Tibial nerve (tissue), 4 donors: Measurements from ENCODE around the gene AUTS2. TPM values are rescaled to one million over a fixed set of nuclear protein-coding genes. Genes with fewer than 3 reads are reported as not detected.

Source experiments
- DNase-seq, 2 donors: peaks; one replicate each; pipeline ENCODE4 v3.0.0-alpha.2; 2019; ENCODE audit warnings: low spot score in 2 of 2
- H3K27ac ChIP-seq, 4 donors: fragments of 200-600 bp; sonication (generic) in 3 of 4; one replicate each; pipeline ENCODE4 v1.5.1; 2017 to 2019; ENCODE audit warnings: mild to moderate bottlenecking in 1 of 4
- H3K27me3 ChIP-seq, 2 donors: fragments of 200-600 bp; sonication (generic) in 1 of 2; one replicate each; pipeline versions ENCODE4 v1.5.1 to v1.6.0; 2017 to 2019
- H3K36me3 ChIP-seq, 3 donors: fragments of 200-600 bp; sonication (generic); one replicate each; pipeline ENCODE4 v1.5.1; 2018 to 2019
- H3K4me1 ChIP-seq, 4 donors: fragments of 200-600 bp; sonication (generic) in 3 of 4; one replicate each; pipeline ENCODE4 v1.5.1; 2017 to 2019
- H3K4me3 ChIP-seq, 4 donors: fragments of 200-600 bp; sonication (generic) in 3 of 4; one replicate each; pipeline ENCODE4 v1.5.1; 2017 to 2019; ENCODE audit warnings: mild to moderate bottlenecking in 1 of 4, moderate library complexity in 1 of 4
- H3K9me3 ChIP-seq, 4 donors: fragments of 200-600 bp; sonication (generic) in 3 of 4; one replicate each; pipeline ENCODE4 v1.5.1; 2017 to 2019
- CTCF ChIP-seq, 5 experiments: fragments of 200-600 bp in 3 of 5; fragments of 450-650 bp in 2 of 5; sonication (generic) in 3 of 5; IDR thresholded peaks; one replicate each; pipeline ENCODE4 v1.5.1; 2016 to 2019; ENCODE audit warnings: antibody characterized with exemption in 5 of 5, mild to moderate bottlenecking in 3 of 5, moderate library complexity in 2 of 5
- EP300 ChIP-seq, 2 donors: sonication (generic); formaldehyde crosslinking; IDR thresholded peaks; one replicate each; pipeline ENCODE4 v1.6.1; 2017; ENCODE audit warnings: antibody characterized with exemption in 2 of 2, mild to moderate bottlenecking in 1 of 2
- POLR2A ChIP-seq, 2 donors: fragments of 450-650 bp; IDR thresholded peaks; one replicate each; pipeline ENCODE4 v1.6.1; 2017; ENCODE audit warnings: antibody characterized with exemption in 2 of 2, mild to moderate bottlenecking in 2 of 2, moderate library complexity in 2 of 2
- WGBS, 2 donors: methylation state at CpG; one replicate each; pipeline ENCODE4 v1.1.5; 2018; 5-methylcytosine and 5-hydroxymethylcytosine counted together
- total RNA-seq, 4 donors: library from RNA; depleted of rRNA; stranded (reverse); fragments of >200 nt; gene quantifications; one replicate each; pipeline ENCODE4 v1.1.0, GENCODE V29; 2016

AUTS2 gene
- total RNA-seq, 4 donors from 2014 or later, result 56.6 to 87.9 (median 71.6) TPM

DNA sequence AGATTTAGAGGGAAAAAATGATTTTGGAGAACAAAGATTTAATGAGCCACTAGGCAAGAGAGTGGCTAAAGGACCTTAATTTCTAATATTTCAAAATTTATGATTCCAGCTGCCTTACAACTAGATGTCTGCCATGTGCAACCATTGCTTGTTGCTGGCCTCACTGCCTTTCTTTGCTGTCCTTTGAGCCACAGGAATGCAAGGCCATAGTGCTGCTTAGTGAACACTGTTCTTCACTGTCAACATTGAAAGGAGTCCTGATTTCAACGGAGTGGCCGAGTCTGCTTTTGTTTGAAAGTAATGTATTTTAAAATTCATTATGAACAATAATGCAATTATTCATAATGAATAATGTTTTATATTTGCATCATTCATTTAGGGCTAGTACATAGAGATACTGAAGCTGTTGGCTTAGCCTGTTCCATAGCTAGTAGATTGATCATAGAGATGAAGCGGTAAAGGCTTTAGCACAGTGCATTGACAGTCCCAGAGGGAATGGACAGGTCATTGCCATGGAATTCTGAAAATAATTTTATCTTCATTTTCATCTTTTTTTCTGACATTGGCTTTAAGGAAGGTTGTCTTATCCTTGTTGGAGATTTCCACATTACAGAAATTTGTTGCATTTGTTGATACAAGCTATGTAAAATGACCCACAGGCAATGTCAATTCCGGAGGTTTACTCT lies 544.1 kb downstream of the AUTS2 start:
- 74 to 75% methylated on average over 4 of the region's 4 CpGs for WGBS, 2 donors
- Histone ChIP-seq H3K4me3 (no peak overlapping the region), H3K4me1 (peaks cover 0 to 4% (median 0%) of the 10 kb centered on the region in 4 donors), H3K27ac (no peak overlapping the region), H3K9me3 (no peaks in the 10 kb centered on the region), H3K27me3 (no peaks in the 10 kb centered on the region), H3K36me3 (no peaks in the 10 kb centered on the region)
- no peak for DNase-seq
- TF ChIP-seq EP300 (IDR thresholded peaks at IDR 0.05) (no peak), POLR2A (IDR thresholded peaks at IDR 0.05) (no peak), CTCF (IDR thresholded peaks at IDR 0.05) (no peak)

- Histone ChIP-seq H3K9me3 (no peaks in the 10 kb centered on the region), H3K4me1 (peaks cover 0 to 4% (median 0%) of the 10 kb centered on the region in 4 donors), H3K27me3 (no peaks in the 10 kb centered on the region), H3K4me3 (no peak overlapping the region), H3K27ac (no peak overlapping the region), H3K36me3 (no peaks in the 10 kb centered on the region)
- DNase-seq, result no peak
- WGBS, 2 donors, result 70 to 75% methylated on average over 5 of the region's 5 CpGs
- TF ChIP-seq CTCF (IDR thresholded peaks at IDR 0.05), result no peak
- TF ChIP-seq EP300 (IDR thresholded peaks at IDR 0.05), result no peak
- no peak for TF ChIP-seq POLR2A (IDR thresholded peaks at IDR 0.05)
Measured at GRCh38 chr7:70143075-70144044, 545.1 kb downstream of the AUTS2 start.

DNA sequence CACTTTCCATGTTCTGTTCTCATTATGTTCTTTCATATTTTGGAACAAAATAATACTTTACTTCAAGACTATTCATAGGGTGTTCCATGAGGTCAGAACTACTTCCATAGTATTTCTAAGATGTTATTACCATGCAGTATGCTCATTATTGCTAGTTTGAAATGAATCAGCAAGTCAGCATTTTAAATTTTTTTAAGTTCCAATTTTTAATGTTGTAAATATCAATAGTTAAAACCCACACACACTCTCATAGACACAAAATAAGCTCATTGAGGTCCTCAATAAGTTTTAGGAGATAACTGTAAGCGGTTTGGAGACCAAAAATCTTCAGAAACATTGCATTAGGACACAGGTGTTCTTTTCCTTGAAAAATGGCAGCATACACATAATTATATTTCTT lies 550.7 kb downstream of the AUTS2 start:
- Histone ChIP-seq H3K36me3 (no peaks in the 10 kb centered on the region), H3K4me3 (no peak overlapping the region), H3K27me3 (no peaks in the 10 kb centered on the region), H3K27ac (no peak overlapping the region), H3K9me3 (peaks cover 0 to 19% (median 0%) of the 10 kb centered on the region in 4 donors), H3K4me1 (peaks cover 0 to under 1% (median 0%) of the 10 kb centered on the region in 4 donors)
- DNase-seq, result no peak
- no peak for TF ChIP-seq CTCF (IDR thresholded peaks at IDR 0.05)
- no peak for TF ChIP-seq EP300 (IDR thresholded peaks at IDR 0.05)
- no peak for TF ChIP-seq POLR2A (IDR thresholded peaks at IDR 0.05)
- WGBS, 2 donors, result 94 to 97% methylated on average over 1 of the region's 1 CpG

GRCh38 chr7:70152313-70152712 lies 554.0 kb downstream of the AUTS2 start:
- no peak for DNase-seq
- no peaks in the 10 kb centered on the region for H3K27me3 ChIP-seq
- H3K4me1 ChIP-seq, result no peaks in the 10 kb centered on the region
- H3K9me3 ChIP-seq, result peaks cover 0 to 19% (median 0%) of the 10 kb centered on the region in 4 donors
- TF ChIP-seq EP300 (IDR thresholded peaks at IDR 0.05), result no peak
- no peak for TF ChIP-seq CTCF (IDR thresholded peaks at IDR 0.05)
- TF ChIP-seq POLR2A (IDR thresholded peaks at IDR 0.05), result no peak
- WGBS, 2 donors, result 90 to 96% methylated on average over 1 of the region's 1 CpG
- H3K4me3 ChIP-seq, result no peak overlapping the region
- H3K36me3 ChIP-seq, result no peaks in the 10 kb centered on the region
- H3K27ac ChIP-seq, result no peak overlapping the region

- Histone ChIP-seq H3K4me3 (no peak overlapping the region), H3K27me3 (no peaks in the 10 kb centered on the region), H3K36me3 (no peaks in the 10 kb centered on the region), H3K9me3 (peaks cover 0 to 19% (median 0%) of the 10 kb centered on the region in 4 donors), H3K27ac (no peak overlapping the region), H3K4me1 (no peaks in the 10 kb centered on the region)
- no peak for TF ChIP-seq POLR2A (IDR thresholded peaks at IDR 0.05)
- no peak for TF ChIP-seq EP300 (IDR thresholded peaks at IDR 0.05)
- TF ChIP-seq CTCF (IDR thresholded peaks at IDR 0.05), result no peak
- no peak for DNase-seq
- 57 to 63% methylated on average over 1 of the region's 1 CpG for WGBS, 2 donors
Measured at GRCh38 chr7:70153933-70154332, 555.7 kb downstream of the AUTS2 start.
